Pulmonary artery endothelial cell (primary cell): ENCODE data around the gene ACSF2. TPM values are rescaled to one million over a fixed set of nuclear protein-coding genes. Genes with fewer than 3 reads are reported as not detected.

Experiments
- DNase-seq: peaks from one replicate; pipeline ENCODE4 v3.0.0-alpha.2; 2011; ENCODE audit warnings: low read depth, low spot score
- total RNA-seq: library from RNA; depleted of rRNA; stranded (reverse); fragments of >200 nt; gene quantifications from 2 replicates; pipeline ENCODE4 v1.2.3, GENCODE V29; 2014

The ACSF2 gene
- total RNA-seq, 1 donor from 2014 or later, result 10.0 TPM

DNA sequence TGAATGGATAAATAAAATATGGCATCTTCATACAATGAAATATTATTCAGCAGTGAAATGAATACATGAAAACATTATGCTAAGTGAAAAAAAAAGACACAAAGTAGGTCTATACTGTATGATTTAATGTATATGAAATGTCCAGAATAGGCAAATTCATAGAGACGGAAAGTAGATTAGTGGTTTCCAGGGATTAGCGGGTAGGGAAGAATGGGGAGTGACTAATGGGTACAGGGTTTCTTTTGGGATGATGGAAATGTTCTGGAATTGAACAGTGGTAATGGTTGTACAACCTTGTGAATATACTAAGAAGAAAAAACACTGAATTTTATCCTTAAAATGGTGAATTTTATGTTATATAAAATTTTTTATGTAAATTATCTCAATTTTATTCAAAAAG is 73.7 kb downstream of the ACSF2 start:
- DNase-seq, result no peak

GRCh38 chr17:50501054-50501453 is 75.0 kb downstream of the ACSF2 start:
- DNase-seq, result no peak

GRCh38 chr17:50502301-50502990 is 76.4 kb downstream of the ACSF2 start:
- no peak for DNase-seq

GRCh38 chr17:50505591-50506130 is 79.6 kb downstream of the ACSF2 start:
- no peak for DNase-seq

GRCh38 chr17:50506298-50506697 is 80.3 kb downstream of the ACSF2 start:
- DNase-seq, result no peak

- DNase-seq, result peak; percentile 41
Measured at GRCh38 chr17:50507871-50508572, 82.0 kb downstream of the ACSF2 start, which contains the start of gene MYCBPAP. MYCBPAP (plus strand) TSS chr17:50508439; CDS start chr17:50508675, 236 bp downstream.

GRCh38 chr17:50508573-50509460 is 82.8 kb downstream of the ACSF2 start:
- no peak for DNase-seq

GRCh38 chr17:50511058-50511457 is 85.0 kb downstream of the ACSF2 start:
- no peak for DNase-seq

- no peak for DNase-seq
Measured at GRCh38 chr17:50513495-50513894, 87.5 kb downstream of the ACSF2 start.

GRCh38 chr17:50514388-50514787 is 88.4 kb downstream of the ACSF2 start:
- no peak for DNase-seq

GRCh38 chr17:50514936-50515702 is 89.1 kb downstream of the ACSF2 start:
- no peak for DNase-seq

GRCh38 chr17:50517011-50517410 is 91.0 kb downstream of the ACSF2 start:
- DNase-seq, result no peak

DNA sequence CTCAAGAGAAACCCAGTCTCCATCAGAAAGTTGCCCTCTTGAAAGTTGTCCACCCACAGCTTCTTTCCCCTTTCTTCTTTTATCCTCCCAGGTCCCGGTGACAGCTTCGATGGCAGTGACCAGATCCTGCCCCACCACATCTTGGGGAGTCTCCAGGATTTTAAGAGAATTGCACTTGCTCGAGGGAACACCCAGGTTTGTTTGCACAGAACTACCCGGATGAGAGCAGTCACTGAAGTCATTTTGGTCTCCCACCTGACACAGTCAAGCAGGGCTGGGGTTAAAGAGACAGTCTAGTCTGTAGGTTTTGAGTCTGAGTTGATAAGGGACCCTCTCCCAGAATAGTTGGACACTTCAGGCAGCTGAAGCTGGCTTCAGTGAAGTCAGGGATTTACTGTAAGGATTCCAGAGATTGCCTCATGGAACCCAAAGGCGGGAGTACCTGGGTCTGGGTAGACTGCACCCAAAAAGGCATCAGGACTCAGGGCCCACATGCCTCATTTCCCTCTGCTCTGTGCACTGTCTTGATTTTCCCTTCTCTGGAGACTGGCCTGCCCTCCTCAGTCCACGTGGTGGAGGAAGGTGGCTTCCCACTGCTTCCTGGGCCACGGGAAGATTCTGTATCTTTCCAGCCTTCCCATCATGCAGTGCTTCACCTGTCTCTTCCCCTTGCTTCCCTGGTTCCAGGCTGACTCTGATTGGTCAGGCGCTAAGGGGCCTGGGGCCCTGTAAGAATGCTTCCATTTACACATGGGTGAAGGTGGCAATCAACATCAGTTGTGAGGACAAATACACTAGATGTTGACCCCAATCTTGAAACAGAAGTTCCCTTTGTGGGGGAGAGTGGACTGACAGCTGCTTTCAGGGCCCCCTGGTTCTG is 91.7 kb downstream of the ACSF2 start:
- DNase-seq, result no peak

- no peak for DNase-seq
Measured at GRCh38 chr17:50518384-50519023, 92.5 kb downstream of the ACSF2 start.

DNA sequence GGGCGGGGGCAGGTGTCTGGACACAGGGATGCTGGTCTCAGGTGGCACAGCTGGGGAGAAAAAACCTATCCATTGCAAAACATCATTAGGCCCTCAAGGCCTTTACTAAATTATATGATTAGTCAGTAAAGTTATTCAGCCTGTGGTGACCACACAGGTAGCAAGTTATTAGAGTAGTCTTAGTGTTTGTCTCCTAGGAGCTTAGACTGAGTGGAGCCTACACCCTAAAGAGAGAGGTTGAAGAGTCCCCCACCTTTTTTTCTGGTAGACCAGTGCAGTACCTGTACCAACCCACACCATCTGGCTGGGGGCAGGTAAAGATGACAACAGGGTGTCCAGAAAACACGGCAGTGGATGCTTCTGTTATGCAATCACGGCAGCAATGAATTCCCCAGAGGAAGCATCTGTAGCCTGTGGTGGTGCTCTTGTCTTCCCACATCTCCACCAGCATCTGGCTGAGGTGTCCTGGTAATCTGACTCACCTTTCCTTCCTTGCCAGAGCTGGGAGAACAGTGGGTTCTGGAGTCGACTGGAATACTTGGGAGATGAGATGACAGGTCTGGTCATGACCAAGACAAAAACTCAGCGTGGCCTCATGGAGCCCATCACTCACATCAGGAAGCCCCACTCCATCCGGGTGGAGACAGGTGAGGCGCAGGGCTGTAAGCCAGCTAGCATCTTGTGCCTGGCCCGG is 93.3 kb downstream of the ACSF2 start:
- DNase-seq, result no peak

DNA sequence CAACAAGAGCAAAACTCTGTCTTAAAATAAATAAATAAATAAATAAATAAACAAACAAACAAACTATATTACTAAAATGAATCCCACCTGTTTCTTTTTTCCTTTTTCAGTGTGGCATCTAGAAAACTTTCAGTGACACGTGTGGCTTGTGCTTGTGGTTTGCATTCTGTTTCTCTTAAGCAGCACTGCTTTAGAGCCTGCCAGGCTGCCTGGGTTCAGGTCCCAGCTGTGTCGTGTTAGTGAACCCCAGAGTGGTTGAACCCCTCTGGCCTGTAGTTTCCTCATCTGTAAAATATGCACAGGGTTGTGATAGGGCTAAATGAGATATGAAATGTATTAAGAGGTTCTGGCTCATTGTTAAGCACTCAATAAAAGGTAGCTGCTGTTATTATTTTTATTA is 94.5 kb downstream of the ACSF2 start:
- DNase-seq, result no peak

GRCh38 chr17:50521514-50521913 is 95.5 kb downstream of the ACSF2 start:
- DNase-seq, result no peak

DNA sequence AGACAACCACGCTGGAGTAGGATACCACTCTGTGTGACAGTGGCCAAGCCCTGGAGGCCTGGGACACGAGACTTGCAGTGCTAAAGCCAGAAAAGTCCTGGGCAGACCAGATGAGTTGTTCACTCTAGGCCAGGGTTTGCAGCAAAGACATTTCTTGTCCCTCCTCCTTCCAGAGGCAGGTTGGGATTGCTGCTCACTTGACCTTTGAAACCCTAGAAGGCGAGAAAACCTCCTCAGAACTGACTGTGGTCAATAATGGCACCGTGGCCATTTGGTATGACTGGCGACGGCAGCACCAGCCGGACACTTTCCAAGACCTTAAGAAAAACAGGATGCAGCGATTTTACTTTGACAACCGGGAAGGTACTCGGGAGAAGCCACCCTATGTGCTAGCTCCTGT is 96.7 kb downstream of the ACSF2 start:
- DNase-seq, result no peak

- DNase-seq, result no peak
Measured at GRCh38 chr17:50523208-50523607, 97.2 kb downstream of the ACSF2 start.
